HG02642 (cell line): ENCODE data around the gene TMEM258.

Experiments
- ATAC-seq: cut with Tn5 transposase; IDR thresholded peaks from one replicate; pipeline ENCODE4 v1.9.1; 2021; ENCODE audit warnings: mild to moderate bottlenecking; ENCODE audit not compliant: unreplicated experiment, poor library complexity

Gene TMEM258

DNA sequence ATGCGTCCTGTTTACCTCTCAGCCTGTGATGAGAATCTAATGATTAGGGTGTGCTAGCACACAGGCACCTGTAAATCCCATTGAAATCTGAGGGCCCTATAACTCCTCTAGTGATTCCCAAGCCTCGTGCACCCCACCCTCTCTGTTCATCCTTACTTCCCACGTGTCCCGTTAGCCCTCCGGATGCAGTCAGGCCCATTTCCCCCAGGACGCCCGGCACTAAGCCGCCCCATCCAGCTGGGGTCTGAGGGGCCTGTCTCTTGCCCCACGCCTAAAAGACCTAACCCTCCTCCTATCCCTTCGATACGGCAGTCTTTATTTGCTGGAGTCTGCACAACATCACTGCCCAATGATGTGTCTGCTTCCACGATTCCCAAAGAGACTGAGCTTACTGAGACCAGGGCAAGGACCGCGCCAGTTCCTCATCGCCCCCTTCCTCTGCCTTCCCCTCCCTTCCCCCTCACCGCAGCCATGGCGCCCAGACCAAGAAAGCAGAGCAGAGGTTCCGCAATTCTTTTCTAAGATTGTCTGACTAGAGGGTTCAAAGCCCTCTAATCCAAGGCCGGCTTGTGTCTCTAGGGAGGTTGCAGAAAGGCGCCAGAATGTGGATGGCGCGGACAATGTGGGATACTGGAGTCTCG, 34.7 kb upstream of the TMEM258 start:
- ATAC-seq: peak; percentile 4

GRCh38 chr11:61820174-61820573, 27.8 kb upstream of the TMEM258 start:
- ATAC-seq: no peak

DNA sequence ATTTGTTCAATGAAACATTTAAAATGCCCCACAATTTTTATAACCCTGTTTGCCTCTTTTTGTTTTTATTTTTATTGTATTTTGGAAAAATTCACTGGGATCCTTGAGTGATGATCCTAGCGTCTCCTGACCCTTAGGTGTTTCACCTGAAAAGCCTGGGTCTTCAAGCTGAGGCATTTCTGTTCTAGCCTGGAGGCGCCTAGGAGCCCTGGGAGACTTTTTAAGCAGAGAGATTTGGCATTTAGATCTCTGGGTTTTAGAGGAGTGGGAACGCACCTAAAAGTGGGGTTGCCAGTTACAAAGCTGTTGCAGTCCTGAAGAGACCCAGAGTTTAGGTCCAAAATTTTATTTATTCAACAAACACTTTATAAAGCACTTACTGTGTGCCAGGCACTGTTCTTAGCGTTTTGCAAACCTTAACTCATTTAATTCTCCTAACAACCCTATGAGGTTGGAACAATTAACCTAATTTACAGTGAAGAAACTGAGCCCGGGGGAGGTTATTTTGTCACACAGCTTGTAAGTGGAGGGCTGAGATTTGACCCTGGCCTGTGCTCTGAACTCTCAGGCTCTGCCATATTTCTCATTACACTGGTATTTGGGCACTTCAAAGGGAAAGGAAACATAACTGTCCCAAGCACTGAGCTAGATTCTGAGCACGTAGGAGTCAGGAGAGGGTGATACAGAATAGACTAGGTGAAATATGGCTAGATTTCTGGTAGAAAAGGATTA, 25.2 kb upstream of the TMEM258 start:
- no peak for ATAC-seq

GRCh38 chr11:61816736-61817455, 24.5 kb upstream of the TMEM258 start, which contains the start of gene FADS1:
Gene FADS1, minus strand, starts transcription at chr11:61817003. Its CDS starts 74 bp downstream, at chr11:61816929.
- ATAC-seq: peak; percentile 58

DNA sequence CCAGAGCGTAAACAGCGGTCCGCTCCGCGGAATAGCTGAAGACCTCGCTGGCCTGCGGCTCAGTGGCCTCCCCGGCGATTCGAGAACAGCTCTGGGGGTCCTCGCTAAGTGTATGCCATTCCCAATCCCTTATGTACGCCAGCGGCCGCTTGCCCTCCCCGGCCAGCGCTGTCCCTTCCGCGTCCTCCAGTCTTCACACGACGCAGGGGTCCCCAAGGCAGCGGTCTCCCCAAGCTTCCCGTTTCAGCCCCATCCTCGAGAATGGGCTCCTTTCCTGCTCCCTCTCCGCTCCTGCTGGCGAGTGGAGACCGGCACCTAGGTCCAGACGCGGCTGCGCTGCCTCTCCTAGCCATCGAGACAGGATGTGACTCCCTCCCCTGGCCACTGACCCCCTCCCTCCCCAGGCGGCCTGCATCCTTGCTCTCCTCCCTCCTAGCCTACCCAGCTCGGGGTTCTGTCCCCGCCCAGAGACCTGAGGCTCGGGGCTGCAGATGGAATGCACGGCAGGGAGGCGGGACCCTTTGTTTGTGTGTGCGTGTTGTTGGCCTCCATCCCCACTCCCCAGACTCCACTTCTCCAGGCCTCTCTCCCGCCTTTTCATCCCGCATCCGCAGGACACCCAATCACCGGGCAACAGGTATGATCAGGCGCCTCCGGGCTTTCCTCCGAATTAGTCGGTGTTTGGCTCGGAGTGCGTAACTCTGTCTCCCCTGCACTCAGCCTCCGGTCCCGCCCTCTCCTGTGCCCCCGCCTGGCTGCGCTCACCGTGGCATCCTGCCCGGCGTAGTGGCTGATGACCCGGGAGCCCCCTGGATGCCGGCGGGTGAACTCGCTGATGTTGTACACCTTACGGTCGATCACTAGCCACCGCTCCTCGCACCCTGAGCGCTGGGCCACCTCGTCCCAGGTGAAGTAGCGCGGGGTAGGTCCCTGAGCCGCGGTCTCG, 23.7 kb upstream of the TMEM258 start:
- ATAC-seq: peak; percentile 36

GRCh38 chr11:61814958-61815789, 22.8 kb upstream of the TMEM258 start:
- peak; percentile 57 for ATAC-seq

- no peak for ATAC-seq
These were observed 22.0 kb upstream of the TMEM258 start for GRCh38 chr11:61814247-61814957.

DNA sequence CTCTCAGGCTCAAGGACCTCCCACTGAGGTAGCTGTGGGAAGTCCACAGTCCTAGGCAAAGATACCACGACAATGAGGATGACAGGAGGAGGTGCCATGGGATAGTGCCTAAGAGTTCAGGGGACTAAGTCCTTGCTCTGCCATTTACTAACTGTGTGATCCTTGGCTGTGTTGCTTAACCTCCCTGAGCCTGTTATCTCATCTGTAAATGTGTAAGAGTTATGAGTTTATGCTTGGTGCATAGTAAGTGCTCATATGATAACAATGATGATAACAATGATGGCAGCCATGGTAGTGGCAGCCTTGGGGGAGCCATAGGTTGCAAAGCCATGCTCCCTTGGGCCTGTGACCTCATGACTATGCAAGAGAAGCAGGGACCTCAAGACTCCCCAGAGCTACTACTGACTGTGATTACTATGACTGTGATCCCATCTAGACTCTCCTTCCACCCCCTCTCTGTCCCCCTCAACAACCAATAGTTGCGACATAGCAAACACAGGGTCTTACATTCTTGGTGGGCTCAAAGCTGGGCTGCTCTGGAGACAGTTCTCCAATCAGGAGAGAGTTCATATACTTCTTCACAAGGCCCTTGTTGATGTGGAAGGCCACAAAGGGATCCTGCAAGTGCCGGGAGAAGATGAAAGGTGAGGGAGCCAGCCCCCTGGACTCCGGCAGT, 20.5 kb upstream of the TMEM258 start:
- no peak for ATAC-seq

DNA sequence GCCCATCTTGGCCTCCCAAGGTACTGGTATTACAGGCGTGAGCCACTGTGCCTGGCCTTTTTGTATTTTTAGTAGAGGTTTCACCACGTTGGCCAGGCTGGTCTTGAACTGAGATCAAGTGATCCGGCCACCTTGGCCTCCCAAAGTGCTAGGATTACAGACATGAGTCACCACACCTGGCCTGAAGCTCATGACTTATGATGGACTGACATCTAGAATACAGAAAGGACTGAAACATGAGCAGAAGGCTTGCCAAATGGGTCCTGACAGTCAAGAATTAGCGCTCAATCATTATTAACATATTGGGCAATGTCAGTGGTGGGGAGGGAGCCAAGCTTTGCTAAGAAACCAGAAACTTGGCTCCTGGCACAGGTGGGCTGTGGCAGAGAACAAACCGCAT, 19.4 kb upstream of the TMEM258 start:
- no peak for ATAC-seq

DNA sequence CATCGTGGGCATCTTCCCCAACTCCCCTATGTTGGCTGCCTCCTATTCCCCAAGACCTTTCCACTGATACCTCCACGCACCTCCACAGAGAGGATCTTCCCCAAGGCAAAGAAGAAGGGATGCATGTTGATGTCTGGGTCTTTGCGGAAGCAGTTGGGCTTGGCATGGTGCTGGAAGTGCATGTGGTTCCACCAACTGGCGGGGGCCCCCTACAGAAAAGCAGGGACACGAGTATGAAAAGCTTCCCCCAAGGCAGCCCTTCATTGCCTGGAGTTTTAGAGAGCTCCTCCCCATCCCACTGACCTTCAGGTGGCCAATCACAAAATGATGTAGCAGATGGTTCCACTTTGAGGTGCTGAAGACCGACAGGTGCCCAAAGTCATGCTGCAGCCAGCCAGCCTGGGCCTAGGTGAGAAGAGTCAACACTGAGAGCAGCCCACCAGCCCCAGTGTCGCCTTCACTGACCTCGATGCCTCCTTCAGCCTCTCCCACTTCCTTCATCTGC, 18.3 kb upstream of the TMEM258 start:
- ATAC-seq: no peak

DNA sequence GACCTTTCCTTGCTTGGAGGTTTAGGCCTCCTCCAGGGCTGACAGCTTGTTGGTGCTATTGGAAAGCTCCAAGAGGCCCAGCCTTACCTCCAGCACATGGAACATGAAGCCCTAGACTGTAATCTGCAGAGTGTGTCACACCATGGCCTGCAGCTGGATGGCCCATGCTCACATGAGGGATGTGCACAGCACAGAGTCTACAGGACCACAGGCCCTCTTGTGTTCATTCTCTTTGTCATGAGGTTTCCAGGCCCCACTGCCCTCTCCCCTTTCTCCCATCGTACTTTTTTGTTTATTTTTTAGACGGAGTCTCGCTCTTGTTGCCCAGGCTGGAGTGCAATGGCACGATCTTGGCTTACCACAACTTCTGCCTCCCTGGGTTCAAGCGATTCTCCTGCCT, 14.4 kb upstream of the TMEM258 start:
- ATAC-seq: no peak

GRCh38 chr11:61805146-61805545, 12.7 kb upstream of the TMEM258 start:
- ATAC-seq: no peak

GRCh38 chr11:61803889-61804647, 11.7 kb upstream of the TMEM258 start:
- no peak for ATAC-seq

- no peak for ATAC-seq
These were observed 10.2 kb upstream of the TMEM258 start for GRCh38 chr11:61802605-61803004.

DNA sequence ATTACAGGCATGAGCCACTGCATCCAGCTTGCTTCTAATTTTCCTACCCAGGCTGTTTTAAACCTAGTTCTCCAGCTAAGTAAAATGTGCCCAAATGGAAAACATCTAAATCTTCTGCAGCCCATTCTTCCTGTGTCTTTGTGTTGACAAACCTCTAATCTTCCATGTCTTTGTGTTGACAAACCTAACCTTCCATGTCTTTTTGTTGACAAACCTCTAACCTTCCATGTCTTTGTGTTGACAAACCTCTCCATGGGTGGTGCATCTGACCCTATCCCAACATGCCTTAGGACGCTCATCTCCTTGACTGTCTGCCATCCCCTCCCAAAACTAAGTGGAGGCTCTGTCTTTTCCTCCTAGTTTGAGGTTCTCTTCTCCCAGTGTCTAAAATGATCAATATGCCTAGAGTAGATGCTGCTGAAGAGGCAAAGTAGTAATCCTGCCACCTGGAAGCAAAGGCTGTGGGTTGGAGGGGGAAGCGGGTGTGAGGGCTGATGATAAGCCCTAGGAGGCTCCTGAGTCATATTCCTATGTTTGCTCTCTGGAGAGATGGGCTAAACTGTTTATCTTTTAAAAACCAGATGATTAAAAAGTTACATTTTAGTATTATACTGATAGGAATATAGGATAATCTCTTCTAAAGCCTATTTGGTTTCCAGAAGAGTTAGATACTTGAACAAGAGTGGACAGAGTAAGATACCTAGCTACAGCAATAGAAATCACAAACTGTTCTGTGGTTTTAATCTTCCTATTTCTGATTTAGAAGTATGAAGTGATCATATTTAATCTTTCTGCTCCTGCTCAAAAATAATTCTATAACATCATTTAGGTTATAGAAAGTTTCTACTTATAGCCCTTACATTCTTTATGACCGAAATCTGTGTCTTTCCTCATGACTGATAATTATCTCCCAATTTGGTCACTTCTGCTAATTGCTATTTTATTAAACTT, 8.2 kb upstream of the TMEM258 start:
- no peak for ATAC-seq

- no peak for ATAC-seq
These were observed 7.4 kb upstream of the TMEM258 start for GRCh38 chr11:61799665-61800284.
